Esophagus muscularis mucosa (tissue), 4 donors: Measurements from ENCODE around the gene PBRM1. TPM values are rescaled to one million over a fixed set of nuclear protein-coding genes. Genes with fewer than 3 reads are reported as not detected.

Experiments used
- DNase-seq: peaks from one replicate; pipeline ENCODE4 v3.0.0-alpha.2; 2017; ENCODE audit errors: extremely low spot score
- H3K27ac ChIP-seq, 4 donors: fragments of 200-600 bp; sonication (generic); replicated peaks in 1 of 4; 1 replicate in 3 of 4; 2 replicates in 1 of 4; pipeline ENCODE4 v1.5.1; 2016 to 2019; ENCODE audit warnings: mild to moderate bottlenecking in 1 of 4
- H3K27me3 ChIP-seq, 4 donors: fragments of 200-600 bp; sonication (generic); one replicate each; pipeline versions ENCODE4 v1.5.1 to v1.6.0; 2016 to 2019
- H3K36me3 ChIP-seq, 4 donors: fragments of 200-600 bp; sonication (generic); one replicate each; pipeline ENCODE4 v1.5.1; 2016 to 2019
- H3K4me1 ChIP-seq, 4 donors: fragments of 200-600 bp; sonication (generic); one replicate each; pipeline ENCODE4 v1.5.1; 2016 to 2019
- H3K4me3 ChIP-seq, 4 donors: fragments of 200-600 bp; sonication (generic); 1 replicate in 2 of 4; 2 replicates in 2 of 4; pipeline ENCODE4 v1.5.1; 2016 to 2019; ENCODE audit warnings: mild to moderate bottlenecking in 4 of 4, moderate library complexity in 1 of 4
- H3K9me3 ChIP-seq, 4 donors: fragments of 200-600 bp; sonication (generic); 1 replicate in 3 of 4; 2 replicates in 1 of 4; pipeline ENCODE4 v1.5.1; 2016 to 2019
- EP300 ChIP-seq: sonication (generic); formaldehyde crosslinking; IDR thresholded peaks from one replicate; pipeline ENCODE4 v1.6.1; 2017; ENCODE audit warnings: antibody characterized with exemption
- POLR2A ChIP-seq: fragments of 450-650 bp; IDR thresholded peaks from one replicate; pipeline ENCODE4 v1.6.1; 2017; ENCODE audit warnings: antibody characterized with exemption, moderate library complexity, mild to moderate bottlenecking, low read depth
- POLR2AphosphoS5 ChIP-seq, 2 donors: sonication (generic); formaldehyde crosslinking; IDR thresholded peaks; one replicate each; pipeline ENCODE4 v1.6.1; 2017; ENCODE audit warnings: antibody characterized with exemption in 2 of 2
- WGBS: methylation state at CpG from one replicate; pipeline ENCODE4 v1.1.5; 2018; 5-methylcytosine and 5-hydroxymethylcytosine counted together
- intact Hi-C: fragments of 100-400 bp; cut with DNase I; formaldehyde crosslinking; loops from one replicate; pipeline ENCODE4 v1.15.1; 2023
- total RNA-seq, 4 donors: library from RNA; depleted of rRNA; stranded (reverse); fragments of >200 nt; gene quantifications; one replicate each; pipeline versions ENCODE4 v1.1.0 to v1.2.1, GENCODE V29; 2016
- TF ChIP-seq, protein P1 (sequence below), 3 experiments: fragments of 200-600 bp in 2 of 3; fragments of 450-650 bp in 1 of 3; sonication (generic) in 2 of 3; IDR thresholded peaks; one replicate each; pipeline ENCODE4 v1.5.1; 2017 to 2019; ENCODE audit warnings: antibody characterized with exemption in 3 of 3, mild to moderate bottlenecking in 2 of 3, moderate library complexity in 1 of 3

Gene PBRM1
- total RNA-seq, 4 donors from 2014 or later, result 79.4 to 99.3 (median 82.8) TPM

DNA sequence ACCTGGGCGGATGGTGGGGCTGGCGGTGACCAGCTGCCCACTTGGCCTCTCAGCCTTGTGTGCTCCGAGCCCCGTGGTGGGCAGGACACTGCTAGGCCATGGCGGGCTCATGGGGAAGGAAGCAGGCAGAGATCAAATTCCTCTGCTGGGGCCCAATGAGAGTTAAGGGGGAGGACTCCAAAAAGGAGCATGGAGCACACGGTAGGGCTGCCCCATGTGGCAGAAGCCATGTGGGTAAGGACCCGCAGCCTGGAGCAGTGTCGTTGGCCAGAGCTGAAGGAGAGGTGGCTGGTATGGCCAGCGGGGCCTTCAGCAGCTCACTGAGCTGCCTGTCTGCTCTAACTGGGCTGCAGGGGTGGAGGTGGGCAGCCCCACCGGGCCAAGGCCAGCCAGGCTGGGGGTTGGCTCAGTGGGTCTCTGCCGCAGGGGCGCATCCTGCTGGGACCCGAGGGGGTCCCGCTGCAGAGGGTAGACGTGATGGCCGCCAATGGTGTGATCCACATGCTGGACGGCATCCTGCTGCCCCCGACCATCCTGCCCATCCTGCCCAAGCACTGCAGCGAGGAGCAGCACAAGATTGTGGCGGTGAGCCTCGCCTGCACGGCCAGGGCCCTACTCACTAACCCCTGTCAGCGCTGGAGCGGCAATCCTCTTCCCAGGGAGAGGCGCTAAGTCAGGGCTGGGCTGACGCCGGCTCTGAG lies 179.3 kb downstream of the PBRM1 start:
- no peaks in the 10 kb centered on the region for H3K27me3 ChIP-seq
- no peak overlapping the region for H3K4me3 ChIP-seq
- H3K4me1 ChIP-seq, result no peaks in the 10 kb centered on the region
- no peaks in the 10 kb centered on the region for H3K9me3 ChIP-seq
- H3K27ac ChIP-seq, result no peak overlapping the region
- no peak for DNase-seq
- 85% methylated on average over 13 of the region's 27 CpGs for WGBS
- intact Hi-C loops, result no loop called here
- H3K36me3 ChIP-seq, result peaks cover 0 to 33% (median 23%) of the 10 kb centered on the region in 4 donors
- TF ChIP-seq POLR2A (no peak), POLR2AphosphoS5 (IDR thresholded peaks at IDR 0.05) (no peak), EP300 (no peak)
- TF ChIP-seq, protein P1, sequence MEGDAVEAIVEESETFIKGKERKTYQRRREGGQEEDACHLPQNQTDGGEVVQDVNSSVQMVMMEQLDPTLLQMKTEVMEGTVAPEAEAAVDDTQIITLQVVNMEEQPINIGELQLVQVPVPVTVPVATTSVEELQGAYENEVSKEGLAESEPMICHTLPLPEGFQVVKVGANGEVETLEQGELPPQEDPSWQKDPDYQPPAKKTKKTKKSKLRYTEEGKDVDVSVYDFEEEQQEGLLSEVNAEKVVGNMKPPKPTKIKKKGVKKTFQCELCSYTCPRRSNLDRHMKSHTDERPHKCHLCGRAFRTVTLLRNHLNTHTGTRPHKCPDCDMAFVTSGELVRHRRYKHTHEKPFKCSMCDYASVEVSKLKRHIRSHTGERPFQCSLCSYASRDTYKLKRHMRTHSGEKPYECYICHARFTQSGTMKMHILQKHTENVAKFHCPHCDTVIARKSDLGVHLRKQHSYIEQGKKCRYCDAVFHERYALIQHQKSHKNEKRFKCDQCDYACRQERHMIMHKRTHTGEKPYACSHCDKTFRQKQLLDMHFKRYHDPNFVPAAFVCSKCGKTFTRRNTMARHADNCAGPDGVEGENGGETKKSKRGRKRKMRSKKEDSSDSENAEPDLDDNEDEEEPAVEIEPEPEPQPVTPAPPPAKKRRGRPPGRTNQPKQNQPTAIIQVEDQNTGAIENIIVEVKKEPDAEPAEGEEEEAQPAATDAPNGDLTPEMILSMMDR (IDR thresholded peaks at IDR 0.05), result no peak

- no peaks in the 10 kb centered on the region for H3K9me3 ChIP-seq
- no peaks in the 10 kb centered on the region for H3K27me3 ChIP-seq
- no peaks in the 10 kb centered on the region for H3K4me1 ChIP-seq
- TF ChIP-seq POLR2AphosphoS5 (IDR thresholded peaks at IDR 0.05), result no peak
- TF ChIP-seq, protein P1 (IDR thresholded peaks at IDR 0.05), result no peak
- no peak for TF ChIP-seq POLR2A
- no peak for TF ChIP-seq EP300
- H3K27ac ChIP-seq, result no peak overlapping the region
- no peak overlapping the region for H3K4me3 ChIP-seq
- 90% methylated on average over 5 of the region's 10 CpGs for whole genome bisulfite sequencing
- intact Hi-C loops, result no loop called here
- H3K36me3 ChIP-seq, result peaks cover 0 to 31% (median 20%) of the 10 kb centered on the region in 4 donors
- DNase-seq, result no peak
Observed at GRCh38 chr3:52504977-52505376, 180.7 kb downstream of the PBRM1 start.

DNA sequence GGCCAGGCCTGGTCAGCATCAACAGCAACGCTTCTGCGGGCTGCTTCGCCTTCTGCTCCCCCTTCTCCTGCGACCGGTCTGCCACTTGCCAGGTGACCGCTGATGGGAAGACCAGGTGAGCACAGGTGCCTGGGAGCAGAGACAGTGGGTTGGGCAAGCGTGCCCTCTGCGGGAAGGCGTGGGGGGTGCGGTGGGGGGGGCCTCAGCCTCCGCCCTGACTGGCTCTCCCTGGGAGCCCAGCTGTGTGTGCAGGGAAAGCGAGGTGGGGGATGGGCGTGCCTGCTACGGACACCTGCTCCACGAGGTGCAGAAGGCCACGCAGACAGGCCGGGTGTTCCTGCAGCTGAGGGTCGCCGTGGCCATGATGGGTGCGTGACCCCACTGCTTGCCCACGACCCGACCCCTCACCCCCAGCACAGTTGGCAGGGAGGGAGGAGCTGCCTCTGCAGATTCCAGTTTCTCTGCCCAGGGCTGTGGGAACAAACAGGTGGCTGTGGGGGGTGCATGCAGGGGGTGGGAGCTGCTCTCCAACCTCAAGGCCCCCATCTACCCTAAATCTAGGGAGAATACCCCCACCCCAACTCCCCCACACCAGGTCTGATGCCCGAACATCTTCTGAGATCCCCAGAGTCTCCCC lies 181.8 kb downstream of the PBRM1 start:
- intact Hi-C loops, result no loop called here
- H3K36me3 ChIP-seq, result peaks cover 0 to 27% (median 13%) of the 10 kb centered on the region in 4 donors
- WGBS, result 74% methylated on average over 21 of the region's 23 CpGs

DNA sequence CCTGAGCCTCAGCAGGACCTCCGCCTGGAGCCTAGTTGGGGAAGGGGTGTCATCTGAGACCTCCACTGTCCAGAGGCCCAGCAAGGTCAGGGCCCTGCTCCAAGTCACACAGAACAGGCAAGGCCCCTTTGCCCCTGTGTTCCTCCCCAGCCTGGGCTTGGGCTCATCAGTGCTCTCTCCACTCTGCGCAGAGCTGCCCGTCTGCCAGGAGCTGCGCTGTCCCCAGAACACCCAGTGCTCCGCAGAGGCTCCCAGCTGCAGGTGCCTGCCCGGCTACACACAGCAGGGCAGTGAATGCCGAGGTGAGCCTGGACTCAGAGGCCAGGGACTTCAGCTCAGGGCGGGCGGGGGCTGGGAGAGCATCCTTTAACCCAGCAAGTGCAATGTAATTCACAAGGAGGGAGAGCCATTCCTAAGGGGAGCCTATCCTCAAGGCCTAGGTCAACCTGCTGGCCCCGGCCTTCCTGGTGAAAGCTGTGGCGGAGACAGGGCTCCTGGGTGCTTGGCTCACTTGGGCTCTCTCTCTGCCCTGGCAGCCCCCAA lies 182.8 kb downstream of the PBRM1 start:
- Histone ChIP-seq H3K27ac (no peak overlapping the region), H3K36me3 (peaks cover 0 to 21% (median 12%) of the 10 kb centered on the region in 4 donors), H3K9me3 (no peaks in the 10 kb centered on the region), H3K27me3 (no peaks in the 10 kb centered on the region), H3K4me1 (peaks cover 0 to 6% (median 2%) of the 10 kb centered on the region in 4 donors), H3K4me3 (no peak overlapping the region)
- no peak for TF ChIP-seq EP300
- TF ChIP-seq, protein P1 (IDR thresholded peaks at IDR 0.05), result no peak
- TF ChIP-seq POLR2A, result no peak
- TF ChIP-seq POLR2AphosphoS5 (IDR thresholded peaks at IDR 0.05), result no peak
- no peak for DNase-seq
- intact Hi-C loops, result no loop called here
- 100% methylated on average over 3 of the region's 11 CpGs for WGBS

More for the DNA sequence above, 181.8 kb downstream of the PBRM1 start:
- TF ChIP-seq, protein P1 (IDR thresholded peaks at IDR 0.05), result no peak
- no peak for TF ChIP-seq POLR2AphosphoS5 (IDR thresholded peaks at IDR 0.05)
- TF ChIP-seq POLR2A, result no peak
- no peak for TF ChIP-seq EP300
- DNase-seq, result no peak
- Histone ChIP-seq H3K27me3 (no peaks in the 10 kb centered on the region), H3K4me1 (peaks cover 0 to 2% (median 0%) of the 10 kb centered on the region in 4 donors), H3K4me3 (no peak overlapping the region), H3K27ac (no peak overlapping the region), H3K9me3 (no peaks in the 10 kb centered on the region)
